ENCODE data around the gene SLC6A6.

Gene SLC6A6

DNA sequence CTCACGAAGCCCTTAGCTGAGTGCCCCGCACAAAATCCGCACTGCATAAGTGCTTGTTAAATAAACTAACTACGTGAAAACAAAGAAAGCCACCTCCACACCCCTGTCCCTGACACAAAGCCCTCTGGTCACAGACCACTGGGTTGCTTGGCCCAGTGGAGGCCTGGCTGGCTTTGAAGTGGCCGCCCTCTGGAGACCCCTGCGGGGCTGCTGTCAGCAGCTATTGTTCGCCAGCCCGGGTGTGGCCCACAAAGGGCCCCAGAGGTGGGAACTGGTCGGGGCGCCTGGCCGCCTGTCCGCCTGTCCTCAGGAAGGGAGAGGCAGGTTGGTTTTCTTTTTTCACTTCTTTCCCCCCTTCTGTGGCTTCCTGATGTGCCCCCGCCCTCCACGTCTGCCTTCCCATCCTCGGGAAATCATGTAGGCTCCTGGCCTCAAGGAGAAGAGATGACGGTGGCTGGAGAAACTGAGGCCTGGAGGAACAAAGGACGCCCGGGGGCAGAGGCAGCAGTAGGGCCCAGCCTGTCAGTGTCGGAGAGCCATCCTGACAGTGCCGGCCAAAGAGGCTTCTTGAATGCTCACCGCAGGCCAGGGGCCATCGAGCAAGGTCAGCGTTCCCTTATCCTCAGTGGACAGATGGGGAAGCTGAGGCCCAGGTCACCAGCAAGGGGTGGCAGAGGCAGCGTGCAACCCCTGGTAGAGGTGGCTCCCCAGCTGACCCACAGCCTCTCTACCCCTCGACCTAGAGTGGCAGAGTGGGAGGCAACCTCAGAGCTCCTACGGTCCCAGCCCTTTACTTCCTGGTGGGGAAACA, 61.1 kb downstream of the SLC6A6 start:
- in situ Hi-C loops (cut with HindIII; ENCODE audit: low sequenced_read_pairs): no loop called here

DNA sequence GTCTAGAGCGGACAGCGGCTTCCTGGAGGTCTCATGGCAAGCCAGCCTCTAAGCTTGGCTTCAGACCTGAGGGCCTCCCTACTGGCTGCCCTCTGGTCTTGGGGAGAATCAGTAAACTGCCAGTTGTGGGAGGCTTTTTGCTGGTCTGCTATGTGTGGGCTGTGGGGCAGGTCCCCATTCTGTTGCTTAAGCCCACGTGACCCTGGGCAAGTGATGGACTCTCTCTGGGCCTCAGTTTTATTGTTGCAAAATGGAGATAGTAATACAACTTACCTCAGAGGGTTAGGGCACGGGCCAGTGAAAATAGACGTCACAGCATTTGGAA, 61.7 kb downstream of the SLC6A6 start:
- in situ Hi-C loops (cut with HindIII; ENCODE audit: low sequenced_read_pairs): no loop called here

DNA sequence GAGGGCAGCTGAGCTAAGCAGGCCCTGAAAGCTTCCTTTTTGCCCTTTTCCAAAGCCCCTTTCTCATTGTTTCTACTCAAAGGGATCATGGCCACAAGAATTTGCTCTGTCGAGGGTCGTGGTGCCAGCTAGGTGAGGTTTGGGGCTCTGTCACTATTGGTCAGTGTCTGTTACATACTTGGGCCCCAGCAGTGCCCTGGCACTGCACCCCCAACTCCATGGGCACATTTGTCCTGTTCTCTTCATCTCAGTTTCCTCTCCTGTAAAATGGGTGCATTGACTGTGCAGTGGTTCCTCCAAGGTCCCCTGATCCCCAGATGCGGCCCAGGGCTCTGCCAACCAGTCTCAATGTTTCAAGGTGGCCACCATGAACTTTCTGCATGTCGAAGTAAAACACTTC, 62.1 kb downstream of the SLC6A6 start:
- in situ Hi-C loops (cut with HindIII; ENCODE audit: low sequenced_read_pairs): no loop called here

DNA sequence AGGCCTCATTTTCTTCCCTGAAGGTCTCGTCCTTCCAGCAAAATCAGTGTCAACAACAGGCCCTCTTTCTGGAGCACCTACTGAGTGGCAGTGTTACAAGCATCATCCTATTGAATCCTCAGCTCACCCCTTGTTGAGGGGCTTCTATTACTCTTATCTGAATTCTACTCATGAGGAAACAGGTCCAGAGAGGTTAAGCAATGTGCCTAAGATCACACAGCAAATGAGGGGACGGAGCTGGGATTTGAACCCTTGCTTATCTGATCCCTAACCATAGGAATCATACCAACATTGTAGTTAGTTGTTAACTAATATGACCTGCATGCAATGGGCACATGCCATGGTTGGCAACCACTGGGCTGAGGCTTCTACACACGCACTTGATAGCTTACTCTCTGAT, 63.0 kb downstream of the SLC6A6 start:
- in situ Hi-C loops (cut with HindIII; ENCODE audit: low sequenced_read_pairs): no loop called here

DNA sequence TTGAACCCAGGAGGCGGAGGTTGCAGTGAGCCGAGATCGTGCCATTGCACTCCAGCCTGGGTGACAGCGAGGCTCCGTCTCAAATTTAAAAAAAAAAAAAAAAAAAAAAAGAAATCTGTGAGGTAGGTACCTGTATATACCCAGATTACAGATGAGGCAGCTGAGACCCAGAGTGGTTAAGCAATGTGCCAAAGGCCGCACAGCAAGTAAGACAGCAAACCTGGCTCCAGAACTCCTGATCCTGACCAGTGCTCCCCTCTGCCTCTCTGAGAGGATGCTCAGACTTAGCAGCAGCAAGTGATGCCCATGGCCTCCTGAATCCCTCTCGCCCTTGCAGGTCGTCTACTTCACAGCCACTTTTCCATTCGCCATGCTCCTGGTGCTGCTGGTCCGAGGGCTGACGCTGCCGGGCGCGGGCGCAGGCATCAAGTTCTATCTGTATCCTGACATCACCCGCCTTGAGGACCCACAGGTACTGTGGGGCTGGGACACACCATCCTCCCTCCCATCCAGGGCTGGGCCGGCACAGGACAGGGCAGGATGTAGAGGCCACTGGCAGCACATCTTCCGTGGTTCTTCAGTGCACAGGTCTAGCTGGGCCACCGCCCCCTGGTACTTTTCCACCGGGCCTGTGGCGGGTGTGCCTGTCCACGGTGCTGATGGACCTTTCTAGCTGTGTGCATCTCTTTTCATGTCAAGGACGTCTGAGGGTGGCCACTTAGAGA, 63.9 kb downstream of the SLC6A6 start:
- in situ Hi-C loops (cut with HindIII; ENCODE audit: low sequenced_read_pairs): no loop called here

DNA sequence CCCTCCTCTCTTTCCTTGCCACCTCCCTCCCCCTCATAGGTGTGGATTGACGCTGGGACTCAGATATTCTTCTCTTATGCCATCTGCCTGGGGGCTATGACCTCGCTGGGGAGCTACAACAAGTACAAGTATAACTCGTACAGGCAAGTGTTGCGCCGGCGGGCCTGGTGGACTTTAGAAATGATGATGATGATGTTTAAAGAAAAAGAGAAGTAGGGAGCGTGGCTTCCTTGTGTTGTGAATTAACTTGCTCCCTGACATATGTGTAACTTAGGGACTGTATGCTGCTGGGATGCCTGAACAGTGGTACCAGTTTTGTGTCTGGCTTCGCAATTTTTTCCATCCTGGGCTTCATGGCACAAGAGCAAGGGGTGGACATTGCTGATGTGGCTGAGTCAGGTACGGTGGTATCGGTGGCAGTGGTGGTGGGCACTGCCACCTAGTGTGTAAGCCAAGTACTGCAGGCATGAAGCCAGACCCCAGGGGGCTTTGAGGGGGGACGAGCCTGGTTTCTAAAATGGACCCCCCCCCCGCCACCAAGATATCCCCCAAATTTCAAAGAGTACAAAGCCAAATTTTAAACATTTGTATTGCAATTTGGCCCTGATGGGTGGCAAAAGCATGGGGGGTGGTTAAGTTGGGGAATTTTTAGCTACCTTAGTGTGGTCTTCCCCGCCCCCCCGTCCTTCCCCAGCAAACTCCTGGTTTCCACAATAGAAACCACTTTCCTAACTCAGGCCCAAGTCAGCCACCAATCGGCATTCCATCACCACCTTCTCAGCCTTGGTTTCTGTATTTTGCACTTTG, 65.6 kb downstream of the SLC6A6 start:
- in situ Hi-C loops (cut with HindIII; ENCODE audit: low sequenced_read_pairs): no loop called here

DNA sequence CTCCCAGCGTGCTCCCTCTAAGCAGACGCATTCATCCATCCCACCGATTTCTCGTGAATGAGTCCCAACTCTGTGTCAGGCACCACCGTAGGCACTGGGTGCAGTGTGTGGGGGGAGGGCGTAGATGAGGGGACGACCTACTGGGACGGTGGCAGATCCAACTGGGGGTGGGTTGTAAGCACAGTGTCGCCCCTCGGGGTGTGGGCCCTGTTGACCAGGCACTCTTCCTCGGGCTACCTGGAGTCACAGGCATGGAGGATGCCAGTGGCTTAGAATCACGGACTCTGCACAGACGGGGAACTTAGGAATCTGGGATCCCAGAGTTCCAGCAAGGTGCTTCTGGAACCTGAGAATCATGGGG, 66.2 kb downstream of the SLC6A6 start:
- in situ Hi-C loops (cut with HindIII; ENCODE audit: low sequenced_read_pairs): no loop called here

DNA sequence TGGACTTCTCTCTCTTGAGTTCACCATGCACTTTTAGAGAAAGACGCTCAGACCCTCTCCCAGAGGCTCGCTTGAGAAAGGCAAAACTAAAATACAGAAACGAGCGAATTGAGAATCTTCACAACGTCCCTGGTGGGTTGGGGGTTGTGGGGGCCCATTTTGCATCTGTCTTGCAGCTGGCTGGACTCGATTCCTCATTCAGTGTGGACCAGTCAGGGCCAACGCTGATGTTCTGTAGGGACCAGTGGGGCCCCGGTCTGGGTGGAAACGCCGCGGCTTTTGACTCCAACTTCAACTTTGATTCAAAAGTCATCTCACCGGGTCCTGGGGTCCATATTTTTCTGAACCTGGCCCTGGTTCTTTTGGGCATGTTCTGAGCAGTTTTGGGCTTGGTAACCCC, 68.1 kb downstream of the SLC6A6 start:
- in situ Hi-C loops (cut with HindIII; ENCODE audit: low sequenced_read_pairs): no loop called here

DNA sequence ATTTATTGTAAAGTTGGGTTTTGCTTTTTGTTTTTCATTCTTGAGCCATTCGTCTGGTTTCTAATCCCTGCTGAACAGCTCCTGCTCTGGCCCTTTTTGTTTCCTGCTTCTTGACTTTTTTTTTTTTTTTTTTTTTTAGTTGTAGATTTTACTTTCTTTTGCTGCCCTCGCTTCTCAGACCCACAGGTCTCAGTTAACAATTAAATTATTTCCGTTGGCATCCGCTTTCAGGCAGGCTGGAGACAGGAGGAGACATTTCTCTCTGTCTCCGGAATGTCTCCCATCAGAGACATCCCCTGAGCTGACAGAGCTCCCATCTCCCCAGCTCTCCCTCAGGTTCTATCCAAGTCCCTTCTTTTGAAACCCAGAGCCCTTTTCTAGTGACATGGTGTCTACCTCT, 68.6 kb downstream of the SLC6A6 start:
- in situ Hi-C loops (cut with HindIII; ENCODE audit: low sequenced_read_pairs): no loop called here

DNA sequence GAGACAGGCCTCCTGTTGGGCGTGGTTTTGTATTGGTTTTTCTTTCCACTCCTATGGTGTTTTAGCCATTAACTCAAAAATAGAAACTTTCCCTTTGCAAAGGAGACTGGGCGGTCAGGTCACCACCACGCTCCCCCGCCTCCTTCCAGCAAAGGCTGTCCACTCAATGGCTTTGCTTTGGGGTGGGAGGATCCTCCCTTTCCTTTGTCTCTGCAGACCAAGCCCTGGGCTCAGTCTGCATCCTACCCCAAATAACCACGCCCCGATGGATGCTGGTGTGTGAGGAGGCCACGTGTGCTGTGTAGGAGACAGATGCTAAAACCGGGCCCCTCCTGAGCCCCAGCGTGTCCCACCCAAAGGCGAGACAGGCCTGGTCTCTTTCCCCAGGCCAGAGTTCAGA, 69.3 kb downstream of the SLC6A6 start:
- in situ Hi-C loops (cut with HindIII; ENCODE audit: low sequenced_read_pairs): no loop called here

DNA sequence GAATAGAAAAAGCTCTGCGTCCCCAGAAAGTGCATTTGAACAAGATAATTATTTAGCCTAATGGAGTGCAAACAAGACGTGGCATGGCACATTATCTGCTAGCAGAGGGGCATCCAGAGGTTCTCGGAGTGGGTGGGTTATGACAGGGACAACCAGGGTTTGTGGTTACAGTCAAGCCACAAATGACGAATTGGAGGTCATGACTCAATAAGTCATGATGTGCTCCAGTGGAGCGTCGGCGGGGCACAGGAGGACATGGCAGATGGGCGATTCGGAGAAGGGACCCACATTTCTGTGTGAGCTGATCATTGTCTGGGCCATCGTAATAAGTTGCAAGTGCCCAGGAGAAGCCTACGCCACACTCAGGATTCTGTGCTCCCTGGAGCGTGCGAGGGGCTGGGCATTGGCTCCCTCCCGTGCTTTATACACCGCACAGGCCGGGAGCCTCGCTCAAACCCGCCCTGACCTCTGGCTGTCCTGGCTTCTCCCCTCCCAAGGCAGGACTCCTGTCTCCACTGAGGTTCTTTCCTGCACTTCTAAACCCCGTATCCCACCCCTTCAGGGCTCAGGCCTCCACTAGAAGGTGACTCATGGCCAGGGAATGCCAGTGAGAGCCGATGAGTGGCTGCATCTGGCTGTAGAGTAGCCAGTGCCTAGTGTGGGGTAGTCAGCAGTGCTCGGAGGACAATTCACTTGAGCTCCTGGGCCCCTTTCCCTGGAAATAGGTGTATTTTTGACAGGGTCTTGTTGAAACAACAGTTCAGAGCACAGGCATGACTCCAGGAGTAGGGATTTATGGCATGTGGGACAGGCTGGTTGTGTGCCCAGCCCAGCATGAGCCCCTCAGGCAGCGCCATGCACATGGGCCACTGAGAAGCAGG, 70.3 kb downstream of the SLC6A6 start:
- in situ Hi-C loops (cut with HindIII; ENCODE audit: low sequenced_read_pairs): no loop called here

DNA sequence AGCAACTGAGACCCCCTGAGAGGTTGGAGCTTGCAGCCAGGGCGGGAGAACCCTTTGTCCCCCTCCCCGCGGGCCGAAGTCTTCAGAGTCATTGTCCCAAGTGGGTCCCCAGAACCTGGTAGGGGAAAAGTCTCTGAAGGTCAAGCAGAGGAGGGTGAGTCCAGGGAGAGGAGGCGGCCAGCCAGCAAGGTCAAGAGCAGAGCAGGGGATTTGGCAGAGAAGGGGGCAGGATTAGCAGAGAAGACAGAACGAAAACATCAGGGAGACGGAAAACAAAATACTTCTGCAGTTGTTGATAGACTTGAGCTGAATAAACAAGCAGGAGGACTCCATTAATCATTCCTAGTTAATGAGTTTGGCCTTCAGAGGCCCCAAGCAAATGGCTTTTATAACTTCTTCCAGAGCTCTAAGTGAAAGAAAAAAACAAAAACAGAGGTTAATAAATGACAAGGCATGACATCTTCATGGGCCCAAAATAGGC, 71.0 kb downstream of the SLC6A6 start:
- in situ Hi-C loops (cut with HindIII; ENCODE audit: low sequenced_read_pairs): no loop called here

DNA sequence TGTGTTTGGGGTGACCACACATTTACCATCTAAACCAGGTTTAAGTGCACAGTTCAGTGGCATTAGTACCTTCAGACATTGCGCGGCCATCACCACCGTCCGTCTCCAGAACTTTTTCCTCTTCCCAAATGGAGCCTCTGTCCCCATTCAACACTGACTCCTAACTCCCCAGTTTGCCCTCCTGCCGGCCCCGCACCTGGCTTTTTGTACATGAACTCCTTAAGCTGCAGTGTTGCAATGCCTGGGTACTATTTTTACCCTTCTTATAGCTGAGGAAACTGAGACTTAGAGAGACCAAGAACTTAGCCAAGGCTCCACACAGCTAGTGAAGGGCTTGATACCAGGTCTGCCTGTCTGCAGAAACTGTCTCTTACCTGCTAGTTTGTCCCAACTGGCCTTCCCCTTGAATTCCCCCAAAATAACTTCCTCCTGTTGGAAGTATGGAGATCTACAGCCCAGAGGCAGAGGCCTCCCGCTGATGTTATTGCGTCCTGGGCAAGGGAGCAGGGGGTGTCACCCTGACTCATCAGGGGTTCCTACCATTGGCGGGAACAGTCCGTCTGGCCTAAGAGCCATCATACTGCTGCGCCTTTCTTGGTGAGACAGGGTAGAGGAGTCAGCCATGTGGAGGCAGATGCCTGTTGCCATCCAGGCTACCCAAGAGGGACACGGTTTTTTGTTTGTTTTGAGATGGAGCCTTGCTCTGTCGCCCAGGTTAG, 72.1 kb downstream of the SLC6A6 start:
- in situ Hi-C loops (cut with HindIII; ENCODE audit: low sequenced_read_pairs): loop anchor here (5.0 kb wide), 2 partner anchors 207 to 262 kb away; no protein-coding TSS in a partner anchor

DNA sequence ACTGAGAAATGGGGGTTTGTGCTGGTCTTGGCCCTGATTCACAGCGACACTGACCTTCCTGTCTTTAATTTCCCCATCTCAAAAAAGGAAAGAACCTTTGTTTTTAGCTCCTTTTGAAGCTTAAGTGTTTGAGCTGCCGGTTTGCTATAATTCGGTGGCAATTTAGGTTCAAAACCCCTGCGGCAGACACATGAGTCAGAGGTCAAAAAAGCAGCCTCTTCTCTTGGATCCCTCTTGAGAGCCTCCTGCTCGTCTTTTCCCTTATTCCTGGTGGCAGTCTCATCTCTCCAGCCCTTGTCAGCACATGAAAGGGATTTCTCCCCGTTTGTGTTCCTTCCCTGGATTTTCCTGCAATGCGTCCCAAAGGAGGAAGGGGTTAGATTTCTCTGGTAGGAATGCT, 73.2 kb downstream of the SLC6A6 start:
- in situ Hi-C loops (cut with HindIII; ENCODE audit: low sequenced_read_pairs): loop anchor here (5.0 kb wide), 2 partner anchors 208 to 263 kb away; no protein-coding TSS in a partner anchor

DNA sequence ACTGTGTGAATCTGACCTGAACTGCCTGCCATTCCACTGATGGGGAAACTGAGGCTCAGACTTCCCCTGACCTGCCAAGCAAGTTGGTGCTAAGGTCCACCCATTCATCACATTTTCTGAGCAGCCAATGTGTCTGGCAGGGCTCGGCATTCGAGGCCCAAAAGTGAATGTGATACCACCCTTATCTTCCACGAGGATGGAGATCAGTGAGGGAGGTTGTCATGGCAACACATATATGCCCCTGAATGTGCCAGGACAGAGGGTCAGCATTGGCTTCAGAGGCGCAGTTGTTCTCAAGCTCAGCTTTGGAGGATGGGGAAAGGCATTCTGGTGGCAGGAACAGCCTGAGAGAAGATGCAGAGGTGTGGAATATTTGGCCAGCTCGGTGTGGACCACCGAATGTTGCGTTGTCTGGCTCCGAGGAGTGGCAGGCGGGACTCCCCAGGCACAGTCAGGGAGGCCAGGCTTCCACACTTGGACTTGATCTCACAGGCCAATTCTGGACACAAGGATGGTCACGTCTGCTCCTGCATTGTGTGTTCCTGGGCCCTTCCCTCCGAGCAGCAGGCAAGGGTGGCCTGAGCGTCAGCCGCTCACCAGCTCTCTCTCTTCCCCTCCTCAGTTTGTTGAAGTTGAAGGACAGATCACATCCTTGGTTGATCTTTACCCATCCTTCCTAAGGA, 74.3 kb downstream of the SLC6A6 start:
- in situ Hi-C loops (cut with HindIII; ENCODE audit: low sequenced_read_pairs): loop anchor here (5.0 kb wide), 2 partner anchors 209 to 264 kb away; no protein-coding TSS in a partner anchor

DNA sequence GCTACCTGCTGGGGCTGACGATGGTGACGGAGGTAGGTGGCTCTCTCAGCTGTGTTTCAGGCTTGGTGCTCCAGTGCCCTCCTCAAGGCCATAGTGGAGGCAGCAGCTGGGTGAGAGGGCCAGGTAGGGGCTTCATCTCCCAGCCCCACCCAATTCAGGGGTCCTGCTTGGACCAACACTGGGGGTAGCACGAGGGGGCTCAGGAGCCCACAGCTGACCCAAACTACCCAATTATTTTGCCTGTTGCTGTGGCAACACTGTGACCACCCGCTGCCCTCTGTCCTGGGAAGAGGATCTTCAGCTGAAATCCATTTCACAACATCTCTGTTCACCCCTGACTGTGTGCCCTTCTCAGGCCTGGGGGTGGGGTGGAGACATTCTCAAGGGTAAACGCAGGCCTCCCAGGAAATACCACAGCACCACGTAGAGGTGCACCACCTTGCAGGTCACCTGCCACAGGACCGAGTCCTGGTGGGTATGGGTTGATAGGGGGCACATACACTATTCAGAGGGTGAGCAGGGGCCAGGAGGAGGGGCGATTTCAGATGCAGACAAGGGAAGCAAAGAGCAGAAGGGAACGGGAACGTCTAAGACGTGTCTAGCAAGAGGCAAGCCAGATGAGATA, 75.0 kb downstream of the SLC6A6 start:
- in situ Hi-C loops (cut with HindIII; ENCODE audit: low sequenced_read_pairs): loop anchor here (5.0 kb wide), 2 partner anchors 210 to 265 kb away; no protein-coding TSS in a partner anchor

DNA sequence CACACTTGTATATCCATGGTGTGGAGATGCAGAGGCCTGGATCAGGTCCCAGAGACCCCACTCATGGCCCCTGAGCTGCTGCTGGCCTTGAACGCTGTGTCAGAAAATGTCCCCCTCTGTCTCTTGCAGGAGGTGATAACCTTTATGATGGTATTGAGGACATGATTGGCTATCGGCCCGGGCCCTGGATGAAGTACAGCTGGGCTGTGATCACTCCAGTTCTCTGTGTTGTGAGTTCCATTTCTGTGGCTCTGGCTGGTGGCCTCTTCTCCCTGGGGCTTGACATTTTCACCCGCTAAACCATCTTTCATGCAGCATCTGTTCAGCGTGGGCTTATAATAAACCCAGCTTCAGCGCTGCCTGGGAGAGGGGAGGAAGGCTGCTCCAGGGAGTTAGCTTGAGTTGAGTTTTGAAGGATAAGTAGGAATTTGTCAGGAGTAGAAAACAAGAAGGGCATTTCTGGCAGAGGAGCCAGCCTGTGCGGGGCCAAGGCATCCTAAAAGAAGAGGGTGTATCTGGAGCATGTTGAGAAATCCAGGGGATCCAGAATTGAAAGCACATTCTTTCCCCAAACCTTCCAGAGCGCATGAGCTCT, 76.6 kb downstream of the SLC6A6 start:
- in situ Hi-C loops (cut with HindIII; ENCODE audit: low sequenced_read_pairs): loop anchor here (5.0 kb wide), 2 partner anchors 212 to 267 kb away; no protein-coding TSS in a partner anchor

DNA sequence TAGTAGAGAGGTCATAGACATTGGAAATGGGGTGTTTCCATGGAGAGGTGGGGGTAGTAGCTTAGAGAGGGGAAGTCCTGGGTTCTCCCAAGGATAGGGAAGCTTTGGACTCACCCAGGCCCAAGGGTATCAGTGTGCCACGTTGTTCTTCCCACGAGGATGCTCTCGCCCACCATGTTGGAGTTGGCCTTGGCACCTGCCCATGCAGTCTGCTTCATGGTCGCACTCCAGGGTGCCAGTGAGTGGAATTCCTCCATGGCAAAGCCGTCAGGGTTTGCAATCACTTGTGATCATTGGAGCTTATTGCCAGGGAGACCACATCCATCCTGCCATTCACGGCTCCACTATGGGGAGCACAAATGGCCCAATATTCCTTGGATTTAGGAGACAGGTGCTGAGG, 77.2 kb downstream of the SLC6A6 start:
- in situ Hi-C loops (cut with HindIII; ENCODE audit: low sequenced_read_pairs): loop anchor here (5.0 kb wide), 2 partner anchors 212 to 267 kb away; no protein-coding TSS in a partner anchor
